ENCODE results near the gene HOXB3. TPM values are rescaled to one million over a fixed set of nuclear protein-coding genes. Genes with fewer than 3 reads are reported as not detected.

HOXB3 gene
- total RNA-seq, 4 donors from 2014 or later = 25.7 to 57.1 (median 34.9) TPM

DNA sequence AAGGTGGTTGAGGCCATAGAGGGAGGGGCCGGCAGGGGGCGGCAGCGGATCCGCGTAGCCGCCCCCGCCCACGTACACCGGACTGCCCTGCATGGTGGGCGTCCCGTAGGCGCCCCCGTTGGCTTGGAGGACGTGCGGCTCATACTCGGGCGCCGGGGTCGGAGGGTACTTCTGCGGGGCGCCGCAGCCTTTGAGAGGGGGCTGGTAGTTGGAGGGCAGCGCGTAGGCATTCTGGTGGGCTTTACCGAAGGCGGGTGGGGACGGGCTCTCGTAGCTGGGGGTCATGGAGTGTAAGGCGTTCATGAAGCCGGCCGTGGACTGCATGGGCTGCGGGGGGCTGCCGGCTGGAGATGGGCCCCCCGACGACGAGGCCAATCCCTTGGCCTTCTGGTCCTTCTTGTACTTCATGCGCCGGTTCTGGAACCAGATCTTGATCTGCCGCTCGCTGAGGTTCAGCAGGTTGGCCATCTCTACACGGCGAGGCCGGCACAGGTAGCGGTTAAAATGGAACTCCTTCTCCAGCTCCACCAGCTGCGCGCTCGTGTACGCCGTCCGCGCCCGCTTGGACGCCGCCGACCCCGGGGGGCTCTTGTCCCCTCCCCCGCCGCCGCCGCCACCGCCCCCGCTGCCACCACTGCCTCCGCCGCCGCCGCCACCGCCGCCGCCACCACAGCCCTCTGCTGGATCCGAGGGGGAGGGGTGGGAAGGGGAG is 39.4 kb downstream of the HOXB3 start:
- 87 to 89% methylated on average over 14 to 70 of the region's 70 CpGs for WGBS, 2 donors (ENCODE audit: low coverage in 1 of 2)
- Histone ChIP-seq H3K27me3 (no peaks in the 10 kb centered on the region), H3K4me3 (peak overlapping the region in 1 of 4 donors; percentile 3), H3K4me1 (peaks cover 21 to 82% (median 42%) of the 10 kb centered on the region in 4 donors), H3K36me3 (no peaks in the 10 kb centered on the region), H3K9me3 (no peaks in the 10 kb centered on the region), H3K27ac (peak overlapping the region; percentile 89 to 95 (median 94))
- in situ Hi-C loops (cut with MboI; ENCODE audit: low pct_ligation_motif_present in 1 of 4, low pct_unique_long_range_greater_than_20kb in 1 of 4, low sequenced_read_pairs in 3 of 4) (no loop called here), intact Hi-C loops (cut with DNase I; ENCODE audit: low total_unique reads) (no loop called here)
- no peak for TF ChIP-seq POLR2AphosphoS5 (IDR thresholded peaks at IDR 0.05)
- TF ChIP-seq, protein P1, sequence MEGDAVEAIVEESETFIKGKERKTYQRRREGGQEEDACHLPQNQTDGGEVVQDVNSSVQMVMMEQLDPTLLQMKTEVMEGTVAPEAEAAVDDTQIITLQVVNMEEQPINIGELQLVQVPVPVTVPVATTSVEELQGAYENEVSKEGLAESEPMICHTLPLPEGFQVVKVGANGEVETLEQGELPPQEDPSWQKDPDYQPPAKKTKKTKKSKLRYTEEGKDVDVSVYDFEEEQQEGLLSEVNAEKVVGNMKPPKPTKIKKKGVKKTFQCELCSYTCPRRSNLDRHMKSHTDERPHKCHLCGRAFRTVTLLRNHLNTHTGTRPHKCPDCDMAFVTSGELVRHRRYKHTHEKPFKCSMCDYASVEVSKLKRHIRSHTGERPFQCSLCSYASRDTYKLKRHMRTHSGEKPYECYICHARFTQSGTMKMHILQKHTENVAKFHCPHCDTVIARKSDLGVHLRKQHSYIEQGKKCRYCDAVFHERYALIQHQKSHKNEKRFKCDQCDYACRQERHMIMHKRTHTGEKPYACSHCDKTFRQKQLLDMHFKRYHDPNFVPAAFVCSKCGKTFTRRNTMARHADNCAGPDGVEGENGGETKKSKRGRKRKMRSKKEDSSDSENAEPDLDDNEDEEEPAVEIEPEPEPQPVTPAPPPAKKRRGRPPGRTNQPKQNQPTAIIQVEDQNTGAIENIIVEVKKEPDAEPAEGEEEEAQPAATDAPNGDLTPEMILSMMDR (IDR thresholded peaks at IDR 0.05) = peak in 2 of 5 experiments; percentile 4 to 13
- no peak for DNase-seq

DNA sequence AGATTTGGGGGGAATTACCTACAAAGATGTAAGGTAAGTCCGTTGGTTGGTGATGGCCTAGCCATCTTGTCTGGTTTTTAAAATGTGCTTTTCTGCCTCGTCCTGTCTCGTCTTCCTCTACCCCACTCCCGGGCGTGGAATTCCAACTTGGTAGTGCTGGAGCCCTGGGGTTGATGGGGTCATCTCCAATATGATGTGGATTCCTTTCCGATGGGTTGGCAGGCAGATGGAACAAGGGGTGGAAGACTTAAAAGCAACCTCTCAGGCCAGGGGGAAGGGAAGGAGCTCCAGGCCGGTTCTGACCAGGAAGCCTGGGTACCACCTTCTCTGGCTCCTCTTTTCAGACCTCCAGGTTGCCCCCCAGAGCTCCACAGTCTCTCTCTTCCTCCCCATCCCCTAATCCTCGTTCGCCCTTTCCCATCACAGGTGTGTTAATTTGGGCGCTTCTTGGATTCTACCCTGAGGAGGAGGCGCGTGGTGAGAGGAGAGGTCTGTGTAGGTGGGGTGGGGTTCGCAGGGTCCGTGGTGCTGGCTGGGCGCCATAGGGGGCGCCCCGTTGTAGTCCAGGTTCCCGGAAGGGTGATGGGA is 40.0 kb downstream of the HOXB3 start:
- TF ChIP-seq, protein P1 (IDR thresholded peaks at IDR 0.05) = no peak
- TF ChIP-seq EP300 (IDR thresholded peaks at IDR 0.05; ENCODE audit: low read depth) (no peak), POLR2AphosphoS5 (IDR thresholded peaks at IDR 0.05) (no peak), POLR2A (IDR thresholded peaks at IDR 0.05) (no peak)
- intact Hi-C loops (cut with DNase I; ENCODE audit: low total_unique reads) (no loop called here), in situ Hi-C loops (cut with MboI; ENCODE audit: low pct_ligation_motif_present in 1 of 4, low pct_unique_long_range_greater_than_20kb in 1 of 4, low sequenced_read_pairs in 3 of 4) (no loop called here)
- Histone ChIP-seq H3K27me3 (no peaks in the 10 kb centered on the region), H3K4me3 (no peak overlapping the region), H3K9me3 (no peaks in the 10 kb centered on the region), H3K36me3 (no peaks in the 10 kb centered on the region), H3K4me1 (peaks cover 28 to 82% (median 43%) of the 10 kb centered on the region in 4 donors), H3K27ac (peak overlapping the region; percentile 89 to 95 (median 94))
- no peak for DNase-seq
- 76 to 87% methylated on average over 6 to 18 of the region's 18 CpGs for WGBS, 2 donors (ENCODE audit: low coverage in 1 of 2)

DNA sequence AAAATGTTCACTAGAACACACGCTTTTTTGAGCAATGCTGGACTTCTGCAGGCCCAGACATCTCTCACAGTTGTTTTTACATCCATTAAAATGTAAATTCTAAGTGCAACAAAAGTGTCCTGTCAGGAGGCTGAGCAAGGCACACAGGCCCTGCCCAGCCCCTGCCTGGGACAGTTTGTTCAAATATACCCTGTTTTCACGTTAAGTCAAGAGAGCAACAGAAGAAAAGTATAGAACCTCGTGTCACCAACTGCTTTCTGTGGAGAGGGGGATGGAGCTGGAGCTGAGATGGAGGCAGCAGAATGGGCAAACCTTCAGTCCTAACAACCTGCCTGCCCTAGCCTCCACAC is 40.8 kb downstream of the HOXB3 start:
- Histone ChIP-seq H3K36me3 (no peaks in the 10 kb centered on the region), H3K27ac (peak overlapping the region; percentile 89 to 95 (median 94)), H3K4me1 (peaks cover 29 to 82% (median 44%) of the 10 kb centered on the region in 4 donors), H3K27me3 (no peaks in the 10 kb centered on the region), H3K9me3 (no peaks in the 10 kb centered on the region), H3K4me3 (no peak overlapping the region)
- intact Hi-C loops (cut with DNase I; ENCODE audit: low total_unique reads) = no loop called here
- no peak for DNase-seq
- 59 to 64% methylated on average over 2 to 3 of the region's 3 CpGs for WGBS, 2 donors (ENCODE audit: low coverage in 1 of 2)
- TF ChIP-seq POLR2A (IDR thresholded peaks at IDR 0.05) (no peak), EP300 (IDR thresholded peaks at IDR 0.05; ENCODE audit: low read depth) (no peak), POLR2AphosphoS5 (IDR thresholded peaks at IDR 0.05) (no peak)
- TF ChIP-seq, protein P1 (IDR thresholded peaks at IDR 0.05) = no peak
- in situ Hi-C loops (cut with MboI; ENCODE audit: low pct_ligation_motif_present in 1 of 4, low pct_unique_long_range_greater_than_20kb in 1 of 4, low sequenced_read_pairs in 3 of 4) = no loop called here

GRCh38 chr17:48548523-48549280 is 41.3 kb downstream of the HOXB3 start:
- TF ChIP-seq POLR2A (IDR thresholded peaks at IDR 0.05) = no peak
- no peak for TF ChIP-seq POLR2AphosphoS5 (IDR thresholded peaks at IDR 0.05)
- TF ChIP-seq, protein P1 (IDR thresholded peaks at IDR 0.05) = no peak
- no peak for TF ChIP-seq EP300 (IDR thresholded peaks at IDR 0.05; ENCODE audit: low read depth)
- no peaks in the 10 kb centered on the region for H3K36me3 ChIP-seq
- 66 to 73% methylated on average over 6 of the region's 6 CpGs for WGBS, 2 donors (ENCODE audit: low coverage in 1 of 2)
- no peaks in the 10 kb centered on the region for H3K27me3 ChIP-seq
- no peaks in the 10 kb centered on the region for H3K9me3 ChIP-seq
- peaks cover 26 to 83% (median 43%) of the 10 kb centered on the region in 4 donors for H3K4me1 ChIP-seq
- H3K4me3 ChIP-seq = no peak overlapping the region
- H3K27ac ChIP-seq = peak overlapping the region; percentile 89 to 95 (median 94)
- intact Hi-C loops (cut with DNase I; ENCODE audit: low total_unique reads) = no loop called here
- in situ Hi-C loops (cut with MboI; ENCODE audit: low pct_ligation_motif_present in 1 of 4, low pct_unique_long_range_greater_than_20kb in 1 of 4, low sequenced_read_pairs in 3 of 4) = no loop called here
- DNase-seq = no peak

Data from transverse colon (tissue), 4 donors.